Activated naive CD4-positive, alpha-beta T cell treated with anti-CD3 and anti-CD28 coated beads, Interleukin-2, amount 50 U/mL, for 24 hours (primary cell): Measurements from ENCODE around the gene LPP.

Experiments
- H3K27ac Mint-ChIP-seq: one replicate; pipeline ENCODE4 v1.8.0; 2021; ENCODE audit warnings: mild to moderate bottlenecking, mixed read lengths
- H3K27me3 Mint-ChIP-seq: one replicate; pipeline ENCODE4 v1.8.0; 2021; ENCODE audit warnings: mixed read lengths
- H3K36me3 Mint-ChIP-seq: one replicate; pipeline ENCODE4 v1.8.0; 2021; ENCODE audit warnings: mixed read lengths
- H3K4me1 Mint-ChIP-seq: one replicate; pipeline ENCODE4 v1.8.0; 2021; ENCODE audit warnings: mixed read lengths
- H3K4me3 Mint-ChIP-seq: one replicate; pipeline ENCODE4 v1.8.0; 2021; ENCODE audit warnings: mild to moderate bottlenecking, mixed read lengths
- H3K9me3 Mint-ChIP-seq: one replicate; pipeline ENCODE4 v1.8.0; 2021; ENCODE audit warnings: mixed read lengths

The LPP gene, protein sequence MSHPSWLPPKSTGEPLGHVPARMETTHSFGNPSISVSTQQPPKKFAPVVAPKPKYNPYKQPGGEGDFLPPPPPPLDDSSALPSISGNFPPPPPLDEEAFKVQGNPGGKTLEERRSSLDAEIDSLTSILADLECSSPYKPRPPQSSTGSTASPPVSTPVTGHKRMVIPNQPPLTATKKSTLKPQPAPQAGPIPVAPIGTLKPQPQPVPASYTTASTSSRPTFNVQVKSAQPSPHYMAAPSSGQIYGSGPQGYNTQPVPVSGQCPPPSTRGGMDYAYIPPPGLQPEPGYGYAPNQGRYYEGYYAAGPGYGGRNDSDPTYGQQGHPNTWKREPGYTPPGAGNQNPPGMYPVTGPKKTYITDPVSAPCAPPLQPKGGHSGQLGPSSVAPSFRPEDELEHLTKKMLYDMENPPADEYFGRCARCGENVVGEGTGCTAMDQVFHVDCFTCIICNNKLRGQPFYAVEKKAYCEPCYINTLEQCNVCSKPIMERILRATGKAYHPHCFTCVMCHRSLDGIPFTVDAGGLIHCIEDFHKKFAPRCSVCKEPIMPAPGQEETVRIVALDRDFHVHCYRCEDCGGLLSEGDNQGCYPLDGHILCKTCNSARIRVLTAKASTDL

DNA sequence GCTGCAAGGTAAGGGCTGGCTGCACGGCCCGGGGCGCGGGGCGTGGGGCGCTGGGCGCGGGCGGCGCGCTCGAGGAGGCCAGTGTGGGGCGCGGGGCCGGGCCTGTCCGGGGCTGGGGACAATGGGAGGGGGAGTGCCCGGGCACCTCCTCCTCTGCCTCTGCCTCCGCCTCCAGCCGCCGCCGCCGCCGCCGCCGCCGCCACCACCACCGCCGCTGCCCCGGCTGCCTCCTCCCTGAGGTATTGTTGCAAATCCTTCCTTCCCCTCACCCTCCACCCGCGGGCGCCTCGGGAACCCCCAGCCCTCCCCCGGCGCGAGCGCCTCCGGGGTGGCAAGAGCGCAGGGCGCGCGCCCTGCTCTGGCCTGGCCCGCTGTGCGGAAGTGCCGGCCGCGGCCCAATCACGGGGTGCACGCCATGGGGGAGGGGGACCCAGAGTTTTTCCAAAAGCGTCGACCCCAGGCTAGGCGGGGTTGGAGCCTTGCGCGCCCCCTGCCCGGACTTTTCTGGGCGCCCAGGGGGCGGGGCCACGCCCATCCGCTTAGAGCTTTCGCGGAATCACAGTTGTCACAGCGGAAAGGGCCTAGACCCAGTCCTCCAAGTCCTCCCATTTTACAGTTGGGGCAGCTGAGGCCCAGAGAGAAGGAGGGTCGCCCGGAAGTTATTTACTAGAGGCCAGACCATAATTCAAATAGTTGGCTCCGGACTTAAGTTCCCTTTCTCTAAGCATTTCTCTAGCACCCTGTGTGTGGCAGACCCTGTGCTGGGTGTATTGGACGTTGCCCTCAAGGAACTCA is at the start of gene LPP:
Gene LPP (plus strand): TSS at position 144 of the 795 bp plus-strand sequence. CDS start 251,964 bp downstream, outside the sequence.
- H3K9me3 Mint-ChIP-seq, result no peaks in the 10 kb centered on the region
- H3K27ac Mint-ChIP-seq, result peak within 1 kb of the TSS; percentile 91
- H3K36me3 Mint-ChIP-seq, result no peaks in the 10 kb centered on the region
- peaks cover 64% of the 10 kb centered on the region for H3K4me1 Mint-ChIP-seq
- no peaks in the 10 kb centered on the region for H3K27me3 Mint-ChIP-seq
- peak within 1 kb of the TSS; percentile 92 for H3K4me3 Mint-ChIP-seq

DNA sequence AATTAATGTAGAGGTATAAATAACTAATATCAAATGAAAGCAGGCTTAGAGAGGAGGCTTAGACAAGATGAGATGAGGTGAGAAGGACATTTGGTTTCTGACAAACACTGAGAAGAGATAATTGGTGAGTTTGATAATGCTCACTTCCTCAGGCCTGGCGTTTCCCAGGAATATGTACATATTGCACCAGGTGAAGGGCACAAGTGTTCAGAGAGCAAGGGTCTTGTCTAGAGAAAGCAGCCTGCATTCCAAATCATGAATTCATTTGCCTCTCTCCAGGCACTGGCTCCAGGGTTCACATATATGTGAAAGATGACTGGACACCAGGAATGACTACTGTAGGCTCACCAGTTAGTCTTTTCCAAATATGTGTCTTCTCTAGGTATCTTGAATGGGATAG is 48.0 kb upstream of the LPP start:
- Mint-ChIP-seq H3K4me1 (peaks cover 5% of the 10 kb centered on the region), H3K4me3 (no peak overlapping the region), H3K27ac (no peak overlapping the region), H3K9me3 (no peaks in the 10 kb centered on the region), H3K27me3 (no peaks in the 10 kb centered on the region), H3K36me3 (no peaks in the 10 kb centered on the region)

DNA sequence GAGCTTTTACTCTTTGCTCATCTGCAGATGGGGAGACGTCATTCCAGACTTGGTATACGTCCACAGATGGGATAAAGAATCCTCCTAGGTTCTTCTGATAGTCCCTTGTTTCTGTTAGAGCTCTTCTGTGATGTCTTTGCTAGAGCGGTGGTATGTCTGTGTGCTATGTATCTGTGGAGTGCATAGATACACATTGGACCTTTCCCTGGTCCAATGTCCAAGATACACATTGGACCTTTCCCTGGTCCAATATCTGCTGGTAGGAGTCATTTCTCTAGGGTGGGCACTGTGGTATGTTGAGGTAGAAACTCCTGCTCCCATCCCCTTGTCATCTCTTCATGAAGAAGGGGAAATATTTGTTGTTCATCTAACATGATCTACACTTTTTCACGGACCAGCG is 47.5 kb upstream of the LPP start:
- H3K4me1 Mint-ChIP-seq, result peaks cover 5% of the 10 kb centered on the region
- H3K36me3 Mint-ChIP-seq, result no peaks in the 10 kb centered on the region
- no peaks in the 10 kb centered on the region for H3K9me3 Mint-ChIP-seq
- H3K4me3 Mint-ChIP-seq, result no peak overlapping the region
- no peak overlapping the region for H3K27ac Mint-ChIP-seq
- no peaks in the 10 kb centered on the region for H3K27me3 Mint-ChIP-seq

DNA sequence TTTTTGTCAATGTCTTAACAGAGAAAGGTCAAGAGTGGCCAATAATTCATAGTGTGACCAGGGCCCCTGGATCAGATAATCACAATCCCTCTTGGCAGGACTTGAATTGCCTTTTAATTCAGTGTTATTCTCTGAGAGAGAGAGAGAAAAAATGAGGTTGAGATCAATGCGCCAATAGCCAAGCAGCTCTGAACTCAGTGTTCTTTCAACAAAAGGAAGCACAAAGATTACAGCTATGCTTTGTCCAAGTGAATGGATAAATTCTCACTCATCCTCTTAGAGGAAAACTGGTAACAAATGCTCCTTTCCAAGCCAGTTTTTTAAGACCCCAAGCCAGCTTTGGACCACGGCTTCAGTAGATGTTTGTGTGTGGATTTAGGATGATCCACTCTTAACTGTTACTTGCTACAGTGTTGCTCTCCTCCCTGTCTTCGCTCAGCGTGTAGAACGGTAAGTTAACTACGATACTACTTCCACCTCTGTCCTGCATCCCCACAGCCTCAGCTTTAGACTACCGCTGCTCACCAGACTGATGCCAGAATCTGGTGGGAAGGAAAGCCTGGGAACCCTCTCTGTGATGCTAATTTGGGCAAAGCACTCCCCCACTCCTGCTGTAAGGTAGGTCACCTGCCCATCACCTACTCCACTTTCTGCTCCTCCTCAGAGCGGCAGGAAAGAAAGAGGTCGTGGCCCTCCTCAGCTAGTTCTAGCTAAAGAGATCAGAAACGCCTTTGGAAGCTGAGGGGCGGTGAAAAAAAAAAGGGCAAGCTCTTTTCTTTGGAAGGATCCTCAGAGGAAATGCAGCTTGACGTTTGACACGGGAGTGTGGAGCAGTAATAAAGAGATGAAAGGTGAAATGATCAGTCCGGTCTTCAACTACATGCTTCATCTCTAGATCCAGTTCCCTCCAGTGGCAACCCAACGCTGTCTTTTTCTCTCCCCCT is 46.8 kb upstream of the LPP start:
- Mint-ChIP-seq H3K9me3 (no peaks in the 10 kb centered on the region), H3K36me3 (no peaks in the 10 kb centered on the region), H3K27me3 (no peaks in the 10 kb centered on the region), H3K27ac (no peak overlapping the region), H3K4me3 (no peak overlapping the region), H3K4me1 (peaks cover 5% of the 10 kb centered on the region)

DNA sequence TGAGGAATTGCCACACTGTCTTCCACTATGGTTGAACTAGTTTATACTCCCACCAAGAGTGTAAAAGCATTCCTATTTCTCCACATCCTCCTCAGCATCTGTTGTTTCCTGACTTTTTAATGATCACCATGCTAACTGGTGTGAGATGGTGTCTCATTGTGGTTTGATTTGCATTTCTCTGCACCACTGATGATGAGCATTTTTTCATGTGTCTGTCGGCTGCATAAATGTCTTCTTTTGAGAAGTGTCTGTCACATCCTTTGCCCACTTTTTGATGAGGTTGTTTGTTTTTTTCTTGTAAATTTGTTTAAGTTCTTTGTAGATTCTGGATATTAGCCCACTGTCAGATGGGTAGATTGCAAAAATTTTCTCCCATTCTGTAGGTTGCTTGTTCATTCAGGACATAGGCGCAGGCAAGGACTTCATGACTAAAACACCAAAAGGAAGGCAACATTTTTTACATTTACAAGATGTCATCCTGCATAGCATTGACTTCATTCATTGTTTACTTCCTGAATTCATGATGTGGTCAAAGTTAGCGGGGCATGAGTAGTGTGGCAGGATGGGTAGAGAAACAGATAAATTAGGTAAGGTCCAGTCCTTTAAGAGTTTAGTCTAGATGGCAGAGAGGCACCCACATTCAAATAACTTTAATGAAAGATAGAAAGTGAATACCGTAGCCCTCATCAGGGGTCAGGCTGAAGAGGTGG is 45.1 kb upstream of the LPP start:
- H3K4me3 Mint-ChIP-seq, result no peak overlapping the region
- peaks cover 5% of the 10 kb centered on the region for H3K4me1 Mint-ChIP-seq
- no peaks in the 10 kb centered on the region for H3K36me3 Mint-ChIP-seq
- no peak overlapping the region for H3K27ac Mint-ChIP-seq
- no peaks in the 10 kb centered on the region for H3K9me3 Mint-ChIP-seq
- H3K27me3 Mint-ChIP-seq, result no peaks in the 10 kb centered on the region

DNA sequence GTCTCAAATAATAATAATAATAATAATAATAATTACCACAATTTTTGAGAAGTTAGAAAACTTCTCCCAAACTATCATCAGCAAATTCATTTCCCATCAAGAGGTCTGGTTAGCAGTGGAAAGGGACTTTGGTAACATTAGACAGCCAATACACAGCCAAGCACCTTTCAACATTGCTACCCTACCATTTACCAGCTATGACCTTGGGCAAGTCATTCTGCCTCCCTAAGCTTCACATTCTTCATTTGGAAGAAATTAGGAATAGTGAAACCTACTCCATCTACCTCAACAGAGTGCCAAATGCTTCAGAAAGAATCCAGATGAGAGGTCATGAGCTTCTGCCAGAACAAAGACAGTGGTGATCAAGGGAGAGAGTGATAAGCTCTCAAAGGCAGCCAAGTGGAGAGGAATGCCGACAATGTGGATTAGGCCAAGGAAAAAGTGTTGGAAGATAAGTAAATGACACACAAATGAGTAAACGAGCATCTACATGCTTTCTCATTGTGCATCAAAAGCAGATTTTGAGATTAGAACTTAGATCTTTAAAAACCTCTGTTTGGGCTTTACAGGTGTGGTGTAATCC is 42.9 kb upstream of the LPP start:
- no peaks in the 10 kb centered on the region for H3K9me3 Mint-ChIP-seq
- peaks cover 5% of the 10 kb centered on the region for H3K4me1 Mint-ChIP-seq
- H3K27me3 Mint-ChIP-seq, result no peaks in the 10 kb centered on the region
- no peak overlapping the region for H3K27ac Mint-ChIP-seq
- H3K4me3 Mint-ChIP-seq, result no peak overlapping the region
- H3K36me3 Mint-ChIP-seq, result no peaks in the 10 kb centered on the region

DNA sequence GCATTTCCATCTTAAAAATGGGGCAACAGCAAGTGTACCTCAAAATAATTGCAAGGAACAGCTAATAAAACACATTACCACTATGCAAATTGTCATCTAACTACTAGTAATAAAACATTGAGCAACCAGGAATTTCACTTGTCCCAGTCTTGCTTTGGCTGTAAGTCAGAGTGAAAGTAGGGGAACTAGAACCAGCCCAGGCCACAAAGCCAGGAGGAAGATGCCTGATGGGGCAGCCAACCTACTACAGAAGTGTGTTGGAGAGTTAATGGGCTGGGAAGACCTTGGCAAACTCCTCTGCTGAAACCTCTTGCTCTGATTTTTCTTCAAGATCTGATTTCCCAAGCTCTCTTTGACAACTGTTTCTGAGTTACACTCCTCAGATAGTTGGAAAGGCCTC is 40.2 kb upstream of the LPP start:
- Mint-ChIP-seq H3K27me3 (no peaks in the 10 kb centered on the region), H3K27ac (no peak overlapping the region), H3K36me3 (no peaks in the 10 kb centered on the region), H3K9me3 (no peaks in the 10 kb centered on the region), H3K4me1 (peaks cover 4% of the 10 kb centered on the region), H3K4me3 (no peak overlapping the region)

DNA sequence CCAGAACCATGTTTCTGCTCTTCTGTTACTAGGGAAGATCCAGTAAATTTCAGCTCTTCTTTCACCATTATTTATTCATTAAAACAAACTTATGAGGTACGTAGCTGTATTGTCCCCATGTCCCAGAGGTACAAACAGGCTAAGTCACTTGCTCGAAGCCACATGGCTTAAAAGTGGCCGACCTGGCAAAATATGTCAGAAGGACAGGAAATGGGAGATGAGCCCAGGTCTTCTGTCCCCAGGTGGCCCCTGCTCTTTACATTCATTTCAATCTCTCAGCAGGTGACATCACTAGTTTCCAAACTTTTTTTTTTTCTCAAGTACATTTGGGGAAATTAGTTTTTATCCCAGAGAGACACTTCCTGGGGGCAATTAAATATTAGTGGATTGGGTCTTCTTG is 34.1 kb upstream of the LPP start:
- no peak overlapping the region for H3K4me3 Mint-ChIP-seq
- no peaks in the 10 kb centered on the region for H3K27me3 Mint-ChIP-seq
- H3K36me3 Mint-ChIP-seq, result no peaks in the 10 kb centered on the region
- H3K27ac Mint-ChIP-seq, result no peak overlapping the region
- H3K4me1 Mint-ChIP-seq, result peaks cover 11% of the 10 kb centered on the region
- H3K9me3 Mint-ChIP-seq, result no peaks in the 10 kb centered on the region

DNA sequence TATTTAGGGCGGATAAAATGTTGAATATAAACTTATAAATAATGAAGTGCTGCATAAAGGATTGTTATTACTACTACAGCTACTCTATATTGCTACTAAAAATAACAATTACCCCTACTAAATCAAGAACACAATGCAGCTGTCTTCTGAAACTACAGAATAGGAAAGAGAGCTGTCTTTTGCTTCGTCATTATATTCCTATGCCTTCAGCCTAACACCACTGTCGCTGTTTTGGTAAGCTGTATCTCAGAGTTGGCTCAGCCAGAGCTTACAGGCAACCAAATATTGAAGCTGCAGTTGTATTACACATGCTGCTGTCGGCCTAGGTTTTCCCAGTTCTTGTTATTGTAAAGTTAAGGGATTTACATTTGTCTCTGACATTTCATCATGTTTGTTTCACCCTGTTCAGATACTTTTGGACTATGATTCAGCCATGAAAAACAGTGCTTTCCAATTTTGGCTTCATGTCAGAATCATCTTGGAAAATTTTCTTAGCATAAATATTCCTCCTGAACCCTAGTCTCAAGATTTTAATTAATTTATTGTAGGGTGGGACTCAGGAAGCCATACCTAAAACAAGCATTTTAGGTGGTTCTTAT is 31.3 kb upstream of the LPP start:
- H3K36me3 Mint-ChIP-seq, result no peaks in the 10 kb centered on the region
- no peaks in the 10 kb centered on the region for H3K27me3 Mint-ChIP-seq
- no peaks in the 10 kb centered on the region for H3K9me3 Mint-ChIP-seq
- H3K4me3 Mint-ChIP-seq, result no peak overlapping the region
- peaks cover 11% of the 10 kb centered on the region for H3K4me1 Mint-ChIP-seq
- H3K27ac Mint-ChIP-seq, result no peak overlapping the region

DNA sequence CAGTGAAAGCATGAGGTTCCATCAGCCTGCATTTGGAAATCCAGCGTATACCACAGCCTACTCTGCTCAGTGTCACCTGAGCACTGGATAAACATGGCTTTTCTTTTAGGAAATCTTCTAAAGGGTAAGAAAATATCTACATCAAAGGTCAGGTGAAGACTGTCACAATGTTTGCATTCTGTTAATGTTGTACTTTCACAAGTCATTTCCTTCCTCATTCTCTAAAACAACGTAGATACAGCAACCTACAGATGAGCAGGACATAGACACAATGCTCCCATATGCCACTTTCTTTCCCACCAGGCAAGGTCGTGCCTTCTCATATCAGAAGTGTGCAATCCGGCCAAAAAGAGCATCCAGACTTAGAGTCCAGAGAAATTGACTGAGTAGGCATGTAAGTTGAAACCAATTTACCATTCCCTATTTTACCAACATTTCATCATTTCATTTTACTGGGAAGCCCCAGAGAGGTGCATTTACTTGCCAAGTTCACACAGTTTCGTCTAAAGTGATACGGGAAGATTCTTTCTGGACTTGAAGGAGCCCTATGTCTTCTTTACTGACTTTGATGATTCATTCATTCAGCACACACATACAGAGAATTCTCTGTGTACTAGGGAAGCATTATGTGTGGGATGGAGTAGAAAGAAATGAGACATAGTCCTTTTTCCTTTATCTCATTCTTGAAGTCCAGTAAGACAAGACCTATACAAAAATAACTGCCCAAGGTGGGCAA is 30.6 kb upstream of the LPP start:
- no peaks in the 10 kb centered on the region for H3K27me3 Mint-ChIP-seq
- H3K4me1 Mint-ChIP-seq, result peaks cover 11% of the 10 kb centered on the region
- H3K9me3 Mint-ChIP-seq, result no peaks in the 10 kb centered on the region
- H3K4me3 Mint-ChIP-seq, result no peak overlapping the region
- no peak overlapping the region for H3K27ac Mint-ChIP-seq
- H3K36me3 Mint-ChIP-seq, result no peaks in the 10 kb centered on the region

DNA sequence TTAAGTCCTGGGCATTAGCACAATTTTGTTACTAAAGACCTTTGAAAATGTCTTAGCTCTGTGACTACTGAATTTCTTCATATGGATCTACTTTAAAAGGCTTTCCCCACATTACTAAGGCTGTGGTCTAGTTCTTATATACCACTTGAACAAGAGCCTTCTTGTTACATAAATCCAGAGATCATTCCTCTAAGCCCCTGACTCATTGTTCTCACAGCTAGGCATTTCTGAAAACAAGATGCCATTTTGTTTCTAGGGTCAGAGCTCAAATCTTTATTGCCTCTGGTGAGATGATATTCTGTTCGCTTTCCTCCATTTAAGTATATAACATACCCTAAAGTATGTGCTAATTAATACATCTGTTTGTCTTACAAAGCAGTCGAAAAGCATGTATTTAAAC is 29.8 kb upstream of the LPP start:
- Mint-ChIP-seq H3K27me3 (no peaks in the 10 kb centered on the region), H3K36me3 (no peaks in the 10 kb centered on the region), H3K4me1 (peaks cover 11% of the 10 kb centered on the region), H3K9me3 (no peaks in the 10 kb centered on the region), H3K27ac (no peak overlapping the region), H3K4me3 (no peak overlapping the region)

DNA sequence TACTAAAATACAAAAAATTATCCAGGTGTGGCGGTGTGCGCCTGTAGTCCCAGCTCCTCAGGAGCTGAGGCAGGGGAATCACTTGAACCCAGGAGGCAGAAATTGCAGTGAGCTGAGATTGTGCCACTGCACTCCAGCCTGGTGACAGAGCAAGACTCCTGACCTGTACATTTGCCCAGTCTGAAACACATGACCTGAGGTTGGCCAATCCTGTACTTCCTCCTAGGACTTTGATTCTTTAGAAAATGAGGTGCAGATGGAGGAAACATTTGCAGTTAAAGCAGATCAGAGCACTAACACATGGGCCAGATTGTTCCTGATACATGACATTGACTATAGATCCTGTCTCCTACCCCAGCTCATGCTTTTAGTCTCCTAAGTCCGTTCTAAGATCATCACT is 28.9 kb upstream of the LPP start:
- Mint-ChIP-seq H3K9me3 (no peaks in the 10 kb centered on the region), H3K27me3 (no peaks in the 10 kb centered on the region), H3K36me3 (no peaks in the 10 kb centered on the region), H3K4me1 (peaks cover 11% of the 10 kb centered on the region), H3K4me3 (no peak overlapping the region), H3K27ac (no peak overlapping the region)

DNA sequence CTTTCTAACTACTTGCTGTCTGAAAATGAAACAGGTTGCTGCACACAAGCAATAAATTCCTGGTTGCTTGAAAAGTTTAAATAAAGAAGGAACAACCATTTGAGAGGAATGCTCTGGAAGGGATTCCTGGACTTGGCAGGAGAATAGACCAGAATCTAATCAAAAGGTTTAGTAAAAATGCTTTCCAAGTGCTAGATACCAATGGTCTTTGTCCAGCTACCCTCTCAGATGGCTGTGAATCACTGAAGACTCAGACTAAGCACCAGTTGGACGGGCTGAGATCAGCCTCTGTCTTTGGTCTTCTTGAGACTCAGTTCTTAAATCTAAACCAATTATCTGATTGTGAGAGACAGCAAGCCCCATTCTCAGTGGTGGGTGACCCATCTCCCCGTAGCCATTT is 27.7 kb upstream of the LPP start:
- Mint-ChIP-seq H3K27me3 (no peaks in the 10 kb centered on the region), H3K27ac (no peak overlapping the region), H3K4me1 (peaks cover 11% of the 10 kb centered on the region), H3K4me3 (no peak overlapping the region), H3K36me3 (no peaks in the 10 kb centered on the region), H3K9me3 (no peaks in the 10 kb centered on the region)
